ENCODE measurements around the gene FILIP1L.

Gene FILIP1L

GRCh38 chr3:99877031-99877579, 237.2 kb downstream of the FILIP1L start:
- H3K27me3 ChIP-seq: no peaks in the 10 kb centered on the region
- no peaks in the 10 kb centered on the region; the same call in 1 of the 2 replicates for H3K4me1 ChIP-seq
- TF ChIP-seq CTCF (IDR thresholded peaks at IDR 0.05; ENCODE audit: low read depth, low read length): no peak
- no peak for DNase-seq
- H3K36me3 ChIP-seq: no peaks in the 10 kb centered on the region
- H3K9me3 ChIP-seq: no peaks in the 10 kb centered on the region
- H3K4me3 ChIP-seq (ENCODE audit: low read depth, low read length): no peak overlapping the region

- Histone ChIP-seq H3K4me3 (ENCODE audit: low read depth, low read length) (peak overlapping the region; percentile 87), H3K4me1 (no peaks in the 10 kb centered on the region; the same call in none of the 2 replicates), H3K9me3 (no peaks in the 10 kb centered on the region), H3K27me3 (no peaks in the 10 kb centered on the region), H3K36me3 (no peaks in the 10 kb centered on the region)
- TF ChIP-seq CTCF (IDR thresholded peaks at IDR 0.05; ENCODE audit: low read depth, low read length): no peak
- DNase-seq: peak; percentile 86
These were observed 238.1 kb downstream of the FILIP1L start for GRCh38 chr3:99875929-99876841.

- no peak for TF ChIP-seq CTCF (IDR thresholded peaks at IDR 0.05; ENCODE audit: low read depth, low read length)
- Histone ChIP-seq H3K4me3 (ENCODE audit: low read depth, low read length) (peak overlapping the region; percentile 87), H3K36me3 (no peaks in the 10 kb centered on the region), H3K27me3 (no peaks in the 10 kb centered on the region), H3K9me3 (no peaks in the 10 kb centered on the region), H3K4me1 (no peaks in the 10 kb centered on the region; the same call in none of the 2 replicates)
- DNase-seq: no peak
These were observed 238.7 kb downstream of the FILIP1L start for GRCh38 chr3:99875581-99875928.

- H3K4me1 ChIP-seq: peaks cover 5% of the 10 kb centered on the region
- no peak overlapping the region for H3K4me3 ChIP-seq (ENCODE audit: low read depth, low read length)
- no peak for TF ChIP-seq CTCF (IDR thresholded peaks at IDR 0.05; ENCODE audit: low read depth, low read length)
- no peaks in the 10 kb centered on the region for H3K9me3 ChIP-seq
- no peaks in the 10 kb centered on the region for H3K27me3 ChIP-seq
- no peaks in the 10 kb centered on the region for H3K36me3 ChIP-seq
- DNase-seq: no peak
These were observed 239.9 kb downstream of the FILIP1L start for GRCh38 chr3:99874237-99875002.

GRCh38 chr3:99873269-99874102, 240.8 kb downstream of the FILIP1L start:
- Histone ChIP-seq H3K4me1 (peaks cover 10% of the 10 kb centered on the region), H3K9me3 (no peaks in the 10 kb centered on the region), H3K27me3 (no peaks in the 10 kb centered on the region), H3K36me3 (no peaks in the 10 kb centered on the region), H3K4me3 (ENCODE audit: low read depth, low read length) (no peak overlapping the region)
- DNase-seq: no peak
- no peak for TF ChIP-seq CTCF (IDR thresholded peaks at IDR 0.05; ENCODE audit: low read depth, low read length)

Data from BE2C (cell line).